ENCODE data around the gene TBX15. TPM values are rescaled to one million over a fixed set of nuclear protein-coding genes. Genes with fewer than 3 reads are reported as not detected.
A peak's percentile ranks its signal among the peaks of the same experiment; 100 is the strongest.

Gene TBX15
- total and polyA plus RNA-seq, 4 donors, result 0.07 to 0.31 (median 0.24) TPM

- ATAC-seq (ENCODE audit: insufficient read depth, low FRiP score) (no peak), DNase-seq (no peak)
- Histone ChIP-seq H3K4me1 (ENCODE audit: control insufficient read depth in 5 of 5, insufficient read depth in 5 of 5, low read length in 5 of 5) (peaks cover 0 to 5% (median 0%) of the 10 kb centered on the region in 5 donors), H3K27me3 (ENCODE audit: control insufficient read depth in 3 of 3, insufficient read depth in 3 of 3, low read length in 2 of 3) (peaks cover 0 to 4% (median 0%) of the 10 kb centered on the region in 3 donors), H3K36me3 (ENCODE audit: control insufficient read depth in 4 of 4, insufficient read depth in 4 of 4, low read length in 4 of 4) (no peaks in the 10 kb centered on the region), H3K9me3 (ENCODE audit: control insufficient read depth in 4 of 4, insufficient read depth in 3 of 4, low read length in 3 of 4) (peaks cover 0 to 2% (median 0%) of the 10 kb centered on the region in 4 donors), H3K27ac (ENCODE audit: low read depth in 1 of 2, low read length in 1 of 2) (no peak overlapping the region), H3K4me3 (no peak overlapping the region), H3K9ac (ENCODE audit: insufficient read depth in 1 of 2, low read length in 2 of 2) (no peak overlapping the region)
- WGBS, 2 donors, result 35 to 41% methylated on average over 1 of the region's 1 CpG
- no peak for TF ChIP-seq CTCF (IDR thresholded peaks at IDR 0.05; ENCODE audit: control extremely low read depth, extremely low read depth)
These were observed 56.3 kb downstream of the TBX15 start for GRCh38 chr1:118931876-118932275.

GRCh38 chr1:118928739-118929554 lies 59.2 kb downstream of the TBX15 start:
- ATAC-seq (ENCODE audit: insufficient read depth, low FRiP score), result no peak
- 54 to 63% methylated on average over 2 of the region's 2 CpGs for WGBS, 2 donors

GRCh38 chr1:118927427-118928187 lies 60.5 kb downstream of the TBX15 start:
- Histone ChIP-seq H3K9ac (ENCODE audit: insufficient read depth in 1 of 2, low read length in 2 of 2) (no peak overlapping the region), H3K36me3 (ENCODE audit: control insufficient read depth in 4 of 4, insufficient read depth in 4 of 4, low read length in 4 of 4) (no peaks in the 10 kb centered on the region), H3K4me1 (ENCODE audit: control insufficient read depth in 5 of 5, insufficient read depth in 5 of 5, low read length in 5 of 5) (no peaks in the 10 kb centered on the region), H3K27ac (ENCODE audit: low read depth in 1 of 2, low read length in 1 of 2) (no peak overlapping the region), H3K27me3 (ENCODE audit: control insufficient read depth in 3 of 3, insufficient read depth in 3 of 3, low read length in 2 of 3) (peaks cover 0 to 4% (median 2%) of the 10 kb centered on the region in 3 donors), H3K9me3 (ENCODE audit: control insufficient read depth in 4 of 4, insufficient read depth in 3 of 4, low read length in 3 of 4) (no peaks in the 10 kb centered on the region), H3K4me3 (no peak overlapping the region)
- no peak for ATAC-seq (ENCODE audit: insufficient read depth, low FRiP score)
- DNase-seq, result no peak
- 71 to 74% methylated on average over 4 of the region's 4 CpGs for WGBS, 2 donors
- TF ChIP-seq CTCF (IDR thresholded peaks at IDR 0.05; ENCODE audit: control extremely low read depth, extremely low read depth), result no peak

More at GRCh38 chr1:118928739-118929554, 59.2 kb downstream of the TBX15 start:
- no peak overlapping the region for H3K27ac ChIP-seq (ENCODE audit: low read depth in 1 of 2, low read length in 1 of 2)
- peaks cover 0 to 4% (median 2%) of the 10 kb centered on the region in 3 donors for H3K27me3 ChIP-seq (ENCODE audit: control insufficient read depth in 3 of 3, insufficient read depth in 3 of 3, low read length in 2 of 3)
- no peak for TF ChIP-seq CTCF (IDR thresholded peaks at IDR 0.05; ENCODE audit: control extremely low read depth, extremely low read depth)
- peaks cover 0 to 2% (median 0%) of the 10 kb centered on the region in 4 donors for H3K9me3 ChIP-seq (ENCODE audit: control insufficient read depth in 4 of 4, insufficient read depth in 3 of 4, low read length in 3 of 4)
- H3K36me3 ChIP-seq (ENCODE audit: control insufficient read depth in 4 of 4, insufficient read depth in 4 of 4, low read length in 4 of 4), result no peaks in the 10 kb centered on the region
- no peak overlapping the region for H3K9ac ChIP-seq (ENCODE audit: insufficient read depth in 1 of 2, low read length in 2 of 2)
- no peaks in the 10 kb centered on the region for H3K4me1 ChIP-seq (ENCODE audit: control insufficient read depth in 5 of 5, insufficient read depth in 5 of 5, low read length in 5 of 5)
- H3K4me3 ChIP-seq, result no peak overlapping the region
- peak; percentile 43 to 76 (median 71) for DNase-seq

All from lung (tissue), 12 donors.